H9 (cell line): Measurements from ENCODE around the gene RAB3C. TPM values are rescaled to one million over a fixed set of nuclear protein-coding genes. Genes with fewer than 3 reads are reported as not detected.

Source experiments
- DNase-seq: peaks from one replicate; pipeline ENCODE4 v3.0.0-alpha.2; 2017
- H2AFZ ChIP-seq: one replicate; pipeline ENCODE4 v1.6.1; 2013; ENCODE audit warnings: mild to moderate bottlenecking, low read length, control low read depth, moderate library complexity
- H2AK5ac ChIP-seq: 2 replicates; pipeline ENCODE4 v1.6.1; 2013; ENCODE audit warnings: low read length, control low read depth, mixed read lengths; ENCODE audit not compliant: insufficient read length
- H2BK120ac ChIP-seq: one replicate; pipeline ENCODE4 v1.6.1; 2013; ENCODE audit warnings: low read depth, mild to moderate bottlenecking, low read length, control low read depth, inconsistent platforms; ENCODE audit not compliant: poor library complexity, severe bottlenecking
- H2BK12ac ChIP-seq: 2 replicates; pipeline ENCODE4 v1.6.1; 2013; ENCODE audit warnings: low read length, control low read depth, mixed read lengths, low read depth; ENCODE audit not compliant: insufficient read length
- H2BK15ac ChIP-seq: 2 replicates; pipeline ENCODE4 v1.6.1; 2013; ENCODE audit warnings: low read depth, low read length, control low read depth
- H2BK20ac ChIP-seq: one replicate; pipeline ENCODE4 v1.6.1; 2013; ENCODE audit warnings: low read depth, mild to moderate bottlenecking, low read length, control low read depth, inconsistent platforms; ENCODE audit not compliant: poor library complexity, severe bottlenecking
- H2BK5ac ChIP-seq: 2 replicates; pipeline ENCODE4 v1.6.1; 2013; ENCODE audit warnings: low read length, control low read depth, mixed read lengths; ENCODE audit not compliant: insufficient read length
- H3K14ac ChIP-seq: 2 replicates; pipeline ENCODE4 v1.6.1; 2013; ENCODE audit warnings: low read length, control low read depth; ENCODE audit not compliant: insufficient read depth
- H3K18ac ChIP-seq: 2 replicates; pipeline ENCODE4 v1.6.1; 2013; ENCODE audit warnings: low read depth, mild to moderate bottlenecking, mixed read lengths, low read length, control low read depth; ENCODE audit not compliant: insufficient read length
- H3K23ac ChIP-seq: 2 replicates; pipeline ENCODE4 v1.6.1; 2013; ENCODE audit warnings: low read length, control low read depth, mixed read lengths, low read depth; ENCODE audit not compliant: insufficient read length
- H3K23me2 ChIP-seq: 2 replicates; pipeline ENCODE4 v1.6.1; 2013; ENCODE audit warnings: low read depth, mild to moderate bottlenecking, mixed read lengths, low read length, control low read depth; ENCODE audit not compliant: insufficient read length, poor library complexity, severe bottlenecking
- H3K27ac ChIP-seq: 2 replicates; pipeline ENCODE4 v1.5.1; 2013; ENCODE audit warnings: low read length, control low read depth, mixed read lengths, low read depth; ENCODE audit not compliant: insufficient read length
- H3K27me3 ChIP-seq: 2 replicates; pipeline ENCODE4 v1.6.1; 2013; ENCODE audit warnings: low read length, control low read depth, inconsistent platforms; ENCODE audit not compliant: insufficient read depth
- H3K4ac ChIP-seq: 2 replicates; pipeline ENCODE4 v1.6.1; 2013; ENCODE audit warnings: low read depth, mild to moderate bottlenecking, control low read depth, inconsistent platforms, low read length, moderate library complexity
- H3K4me1 ChIP-seq: 2 replicates; pipeline ENCODE4 v1.6.1; 2013; ENCODE audit warnings: low read length, control low read depth, inconsistent platforms; ENCODE audit not compliant: insufficient read depth
- H3K4me2 ChIP-seq: 2 replicates; pipeline ENCODE4 v1.6.1; 2013; ENCODE audit warnings: low read length, control low read depth, mixed read lengths; ENCODE audit not compliant: insufficient read length, insufficient read depth
- H3K56ac ChIP-seq: 2 replicates; pipeline ENCODE4 v1.6.1; 2013; ENCODE audit warnings: low read depth, mild to moderate bottlenecking, mixed read lengths, low read length, control low read depth; ENCODE audit not compliant: insufficient read length
- H3K79me1 ChIP-seq: 2 replicates; pipeline ENCODE4 v1.6.1; 2013; ENCODE audit warnings: low read depth, mild to moderate bottlenecking, moderate library complexity, low read length, control low read depth, inconsistent platforms; ENCODE audit not compliant: insufficient read depth, poor library complexity, severe bottlenecking
- H3K79me2 ChIP-seq: 2 replicates; pipeline ENCODE4 v1.6.1; 2013; ENCODE audit warnings: low read length, control low read depth, inconsistent platforms; ENCODE audit not compliant: insufficient read depth
- H3K9ac ChIP-seq: 2 replicates; pipeline ENCODE4 v1.6.1; 2013; ENCODE audit warnings: low read length, control low read depth, mixed read lengths; ENCODE audit not compliant: insufficient read length; ENCODE audit errors: extremely low read depth
- H3K9me3 ChIP-seq: one replicate; pipeline ENCODE4 v1.6.1; 2013; ENCODE audit warnings: low read depth, low read length, inconsistent platforms; ENCODE audit not compliant: control insufficient read depth
- H3T11ph ChIP-seq: one replicate; pipeline ENCODE4 v1.6.1; 2013; ENCODE audit warnings: mild to moderate bottlenecking, low read length, control low read depth, inconsistent platforms
- H4K20me1 ChIP-seq: one replicate; pipeline ENCODE4 v1.6.1; 2013; ENCODE audit not compliant: control insufficient read depth, insufficient read length, insufficient read depth
- H4K5ac ChIP-seq: 2 replicates; pipeline ENCODE4 v1.6.1; 2013; ENCODE audit warnings: low read depth, mild to moderate bottlenecking, mixed read lengths, low read length, control low read depth; ENCODE audit not compliant: insufficient read length
- H4K8ac ChIP-seq: replicated peaks from 2 replicates; pipeline ENCODE4 v1.6.1; 2013; ENCODE audit warnings: low read length, control low read depth, mixed read lengths, low read depth; ENCODE audit not compliant: insufficient read length
- H4K91ac ChIP-seq: 2 replicates; pipeline ENCODE4 v1.6.1; 2013; ENCODE audit warnings: low read depth, mild to moderate bottlenecking, moderate library complexity, mixed read lengths, low read length, control low read depth; ENCODE audit not compliant: insufficient read length
- H3K27ac Mint-ChIP-seq, 3 experiments: 2 replicates in 2 of 3; 3 replicates in 1 of 3; pipeline ENCODE4 v1.8.0; 2020 to 2021; ENCODE audit warnings: mixed read lengths in 3 of 3, mild to moderate bottlenecking in 1 of 3, moderate library complexity in 1 of 3
- H3K27me3 Mint-ChIP-seq: 2 replicates; pipeline ENCODE4 v1.8.0; 2021; ENCODE audit warnings: low read depth, mild to moderate bottlenecking, moderate library complexity, mixed read lengths
- H3K36me3 Mint-ChIP-seq, 3 experiments: 2 replicates in 2 of 3; 3 replicates in 1 of 3; pipeline ENCODE4 v1.8.0; 2020 to 2021; ENCODE audit warnings: low read depth in 3 of 3, mixed read lengths in 3 of 3; ENCODE audit not compliant: insufficient read depth in 1 of 3
- H3K4me1 Mint-ChIP-seq, 2 experiments: 2 replicates each; pipeline ENCODE4 v1.8.0; 2020; ENCODE audit warnings: mixed read lengths in 2 of 2
- H3K4me3 Mint-ChIP-seq, 2 experiments: 2 replicates in 1 of 2; 3 replicates in 1 of 2; pipeline ENCODE4 v1.8.0; 2020 to 2021; ENCODE audit warnings: mild to moderate bottlenecking in 2 of 2, mixed read lengths in 2 of 2, moderate library complexity in 1 of 2
- H3K9me3 Mint-ChIP-seq, 2 experiments: 2 replicates in 1 of 2; 3 replicates in 1 of 2; pipeline ENCODE4 v1.8.0; 2020; ENCODE audit warnings: mild to moderate bottlenecking in 2 of 2, mixed read lengths in 2 of 2, moderate library complexity in 1 of 2
- CTCF ChIP-seq: fragments of 200-600 bp; sonication (generic); conservative IDR thresholded peaks from 3 replicates; pipeline ENCODE4 v1.8.0; 2021; ENCODE audit warnings: antibody characterized with exemption, mild to moderate bottlenecking
- WGBS: extraction: QIAGEN DNeasy Blood & Tissue Kit; methylation state at CpG from one replicate; pipeline ENCODE4 v1.1.7; 2013; ENCODE audit warnings: missing lambda C conversion rate, low lambda C conversion rate, mixed read lengths; ENCODE audit not compliant: insufficient read length; ENCODE audit errors: extremely low coverage; 5-methylcytosine and 5-hydroxymethylcytosine counted together
- total RNA-seq: library from RNA; stranded (reverse); gene quantifications from 2 replicates; pipeline ENCODE4 v1.2.1, GENCODE V29; 2021

The RAB3C gene
- total RNA-seq, 1 experiment from 2014 or later, result 16.3 TPM

- Histone ChIP-seq H4K20me1 (no peaks in the 10 kb centered on the region), H2AK5ac (no peak overlapping the region), H4K91ac (no peak overlapping the region), H3K79me1 (no peaks in the 10 kb centered on the region), H2BK5ac (no peak overlapping the region), H3K56ac (no peak overlapping the region), H2BK15ac (no peak overlapping the region), H3K27ac (no peak overlapping the region), H3K18ac (no peak overlapping the region), H3K23ac (no peak overlapping the region), H3K4me1 (no peaks in the 10 kb centered on the region), H3K27me3 (no peaks in the 10 kb centered on the region), H3K4me2 (no peak overlapping the region), H3K14ac (no peak overlapping the region), H4K8ac (no peak overlapping the region), H3K79me2 (no peaks in the 10 kb centered on the region), H4K5ac (no peak overlapping the region), H3K23me2 (no peaks in the 10 kb centered on the region), H3K4ac (no peak overlapping the region), H3K9ac (no peak overlapping the region), H2AFZ (no peak overlapping the region), H2BK12ac (no peak overlapping the region), H3K9me3 (no peaks in the 10 kb centered on the region), H2BK120ac (no peak overlapping the region), H2BK20ac (no peak overlapping the region), H3T11ph (no peak overlapping the region)
- H3K4me3 Mint-ChIP-seq, result no peak overlapping the region
- WGBS, result no CpG with 5 or more reads among the region's 2 CpGs
- no peaks in the 10 kb centered on the region for H3K9me3 Mint-ChIP-seq
- H3K27me3 Mint-ChIP-seq, result no peaks in the 10 kb centered on the region
- no peaks in the 10 kb centered on the region for H3K4me1 Mint-ChIP-seq
- TF ChIP-seq CTCF, result no peak
- no peak overlapping the region for H3K27ac Mint-ChIP-seq
- H3K36me3 Mint-ChIP-seq, result no peaks in the 10 kb centered on the region
- DNase-seq, result no peak
Measured at GRCh38 chr5:58760222-58760621, 177.3 kb downstream of the RAB3C start.
